ENCODE results near the gene LRMDA.

- TF ChIP-seq CTCF (conservative IDR thresholded peaks at IDR 0.05; ENCODE audit: low read depth, low read length), result no peak
- no peak for TF ChIP-seq EZH2 (IDR thresholded peaks at IDR 0.05; ENCODE audit: borderline replicate concordance, low read depth, low read length, poor library complexity, severe bottlenecking)
Observed at GRCh38 chr10:76129213-76129612, 697.8 kb downstream of the LRMDA start.
